Iris pigment epithelial cell (primary cell): ENCODE data around the gene DBNDD2.

ENCODE experiments used
- DNase-seq: peaks from one replicate; pipeline ENCODE4 v3.0.0-alpha.2; 2011; ENCODE audit warnings: low read depth

The DBNDD2 gene

GRCh38 chr20:45416917-45417316 lies 8.8 kb downstream of the DBNDD2 start:
- DNase-seq, result no peak

- peak; percentile 89 for DNase-seq
Measured at GRCh38 chr20:45419188-45420091, 11.4 kb downstream of the DBNDD2 start.

- DNase-seq, result no peak
Measured at GRCh38 chr20:45420125-45420524, 12.0 kb downstream of the DBNDD2 start.

GRCh38 chr20:45423700-45424099 lies 15.6 kb downstream of the DBNDD2 start:
- DNase-seq, result no peak

GRCh38 chr20:45425561-45425960 lies 17.5 kb downstream of the DBNDD2 start:
- no peak for DNase-seq

GRCh38 chr20:45426320-45427016 lies 18.4 kb downstream of the DBNDD2 start:
- DNase-seq, result no peak

- DNase-seq, result no peak
Measured at GRCh38 chr20:45427236-45428149, 19.4 kb downstream of the DBNDD2 start.

GRCh38 chr20:45429618-45430017 lies 21.5 kb downstream of the DBNDD2 start:
- DNase-seq, result no peak

GRCh38 chr20:45432294-45432693 lies 24.2 kb downstream of the DBNDD2 start:
- no peak for DNase-seq

- peak; percentile 49 for DNase-seq
Measured at GRCh38 chr20:45433316-45433715, 25.2 kb downstream of the DBNDD2 start.

GRCh38 chr20:45433976-45434375 lies 25.9 kb downstream of the DBNDD2 start:
- DNase-seq, result no peak

- DNase-seq, result peak; percentile 73
Measured at GRCh38 chr20:45436732-45437485, 28.8 kb downstream of the DBNDD2 start.

GRCh38 chr20:45440424-45440823 lies 32.3 kb downstream of the DBNDD2 start:
- DNase-seq, result no peak

- DNase-seq, result no peak
Measured at GRCh38 chr20:45440891-45441685, 33.0 kb downstream of the DBNDD2 start.

- DNase-seq, result no peak
Measured at GRCh38 chr20:45441746-45442145, 33.7 kb downstream of the DBNDD2 start.

GRCh38 chr20:45444050-45444449 lies 36.0 kb downstream of the DBNDD2 start:
- DNase-seq, result no peak

- peak; percentile 17 for DNase-seq
Measured at GRCh38 chr20:45445805-45446562, 37.9 kb downstream of the DBNDD2 start.

GRCh38 chr20:45448270-45448669 lies 40.2 kb downstream of the DBNDD2 start:
- DNase-seq, result no peak

GRCh38 chr20:45449528-45449927 lies 41.4 kb downstream of the DBNDD2 start:
- no peak for DNase-seq
